Activated T-cell treated with anti-CD3 and anti-CD28 coated beads for 4 hours (primary cell): Measurements from ENCODE around the gene DNMT1.
"Not testable (repeated sequence)": the region's sequence is repeated elsewhere in the genome, so short reads cannot be mapped to it uniquely, and the experiment has no call there.

Source experiments
- DNase-seq: peaks from one replicate; pipeline ENCODE4 v3.0.0-alpha.2; 2020

The DNMT1 gene

DNA sequence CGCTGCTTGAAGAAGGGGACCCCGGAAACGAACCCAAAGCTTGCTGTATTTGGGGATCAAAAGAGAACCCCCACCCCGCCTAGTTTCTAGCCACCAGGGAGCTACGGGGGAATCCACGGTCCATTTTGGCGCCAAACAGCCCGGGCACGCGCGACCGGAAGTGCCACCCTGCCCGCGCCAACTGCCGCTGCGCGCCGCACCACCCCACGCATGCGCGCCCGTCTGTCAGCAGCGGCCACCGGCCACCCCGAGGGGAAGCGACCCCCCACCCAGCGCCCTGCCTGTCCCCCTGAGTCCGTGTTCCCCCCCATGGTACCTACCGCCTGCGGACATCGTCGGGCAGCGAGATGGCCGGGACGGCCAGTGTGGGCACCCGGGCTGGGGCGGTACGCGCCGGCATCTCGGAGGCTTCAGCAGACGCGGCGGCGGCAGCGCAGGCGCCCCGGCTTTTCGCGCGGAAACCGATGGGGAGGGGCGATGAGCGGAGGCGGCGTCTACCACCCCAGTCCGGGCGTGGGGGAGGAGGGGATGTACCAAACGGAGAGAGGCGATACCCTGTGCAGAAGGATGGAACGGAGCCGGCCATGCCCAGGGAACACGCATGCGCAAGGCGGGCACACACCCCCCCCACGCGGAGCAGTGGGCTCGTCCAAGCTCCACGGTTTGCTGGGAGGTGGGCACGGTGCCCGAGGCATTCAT lies at the start of gene DNMT1:
Gene DNMT1 (minus strand): TSS at position 454 of the 699 bp plus-strand sequence. CDS start 54 bp downstream, at position 400.
- peak; percentile 95 for DNase-seq

DNA sequence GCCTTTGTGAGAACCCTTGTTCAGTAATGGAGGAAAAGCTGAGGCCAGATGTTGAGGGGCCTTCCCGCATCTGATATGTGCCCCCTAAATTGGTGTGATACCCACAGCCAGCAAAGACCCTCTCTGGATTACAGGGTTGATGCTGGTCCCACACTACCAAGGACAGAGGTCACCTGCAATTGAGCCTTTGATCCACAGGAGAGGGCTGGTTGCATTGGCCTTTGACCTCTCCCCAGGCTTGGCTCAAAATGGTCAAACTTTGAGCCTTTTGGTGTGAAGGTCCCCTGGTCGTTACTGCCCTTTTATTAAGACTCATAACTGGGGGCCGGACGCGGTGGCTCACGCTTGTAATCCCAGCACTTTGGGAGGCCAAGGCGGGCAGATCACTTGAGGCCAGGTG lies 48.9 kb upstream of the DNMT1 start:
- no peak for DNase-seq

DNA sequence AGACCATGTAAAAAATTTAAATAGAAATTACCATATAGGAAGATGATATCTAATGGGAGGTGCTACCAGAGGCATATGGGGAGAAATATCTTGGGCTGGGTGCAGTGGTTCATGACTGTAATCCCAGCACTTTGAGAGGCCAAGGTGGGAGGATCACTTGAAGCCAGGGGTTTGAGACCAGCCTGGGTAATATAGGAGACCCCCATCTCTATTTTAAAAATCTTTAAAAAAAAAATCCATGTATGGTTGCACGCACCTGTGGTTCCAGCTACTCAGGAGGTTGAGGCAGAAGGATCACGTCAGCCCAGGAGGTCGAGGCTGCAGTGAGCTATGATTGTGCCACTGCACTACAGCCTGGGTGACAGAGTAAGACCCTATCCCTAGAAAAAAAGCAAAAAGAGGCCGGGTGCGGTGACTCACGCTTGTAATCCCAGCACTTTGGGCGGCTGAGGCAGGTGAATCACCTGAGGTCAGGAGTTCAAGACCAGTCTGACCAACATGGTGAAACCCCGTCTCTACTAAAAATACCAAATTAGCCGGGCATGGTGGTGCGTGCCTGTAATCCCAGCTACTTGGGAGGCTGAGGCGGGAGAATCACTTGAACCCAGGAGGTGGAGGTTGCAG lies 47.2 kb upstream of the DNMT1 start:
- not testable (repeated sequence) for DNase-seq

DNA sequence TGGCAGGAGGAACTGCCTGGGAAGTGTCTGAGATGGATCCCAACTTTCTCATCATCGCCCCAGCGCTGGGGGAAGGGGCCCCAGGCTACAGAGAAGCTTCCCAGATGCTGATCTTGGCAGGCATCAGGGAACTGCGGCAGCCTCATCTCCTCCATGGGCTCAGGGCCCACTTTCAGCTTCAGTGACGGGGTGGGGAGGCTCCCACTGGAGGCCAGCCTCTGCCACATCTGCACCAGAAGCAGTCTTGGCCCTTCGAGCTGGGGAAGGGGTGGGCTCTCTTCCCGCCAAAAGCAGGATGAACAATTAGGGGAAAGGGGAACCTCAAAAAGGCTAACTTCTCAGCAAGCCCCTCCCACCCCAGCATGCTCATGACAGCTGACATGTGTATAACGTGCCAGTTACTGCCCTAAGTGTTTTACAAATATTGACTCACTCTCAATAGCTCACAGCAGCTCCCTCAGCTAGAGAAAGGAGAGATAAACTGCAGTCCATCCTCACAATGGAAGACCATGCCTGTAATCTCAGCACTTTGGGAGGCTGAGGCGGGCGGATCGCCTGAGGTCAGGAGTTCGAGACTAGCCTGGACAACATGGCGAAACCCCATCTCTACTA lies 43.5 kb upstream of the DNMT1 start:
- no peak for DNase-seq

DNA sequence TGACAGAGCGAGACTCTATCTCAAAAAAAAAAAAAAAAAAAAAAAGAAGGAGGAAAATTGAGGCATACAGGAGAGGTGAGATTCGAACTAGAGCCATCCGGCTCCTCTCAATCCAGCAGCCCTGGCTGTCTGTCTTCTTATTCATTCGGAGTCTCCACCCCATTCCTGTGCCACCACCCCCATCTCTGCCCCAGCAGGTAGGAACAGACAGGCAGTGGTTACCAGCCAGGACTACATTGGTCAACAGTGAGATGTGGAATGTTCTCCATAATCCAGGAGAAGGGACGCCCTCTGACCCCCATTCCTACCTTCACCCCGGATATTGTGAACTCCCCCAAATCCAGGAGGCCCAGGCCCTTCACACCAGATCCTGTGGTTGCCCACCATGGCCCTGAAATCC lies 42.9 kb upstream of the DNMT1 start:
- DNase-seq, result no peak

DNA sequence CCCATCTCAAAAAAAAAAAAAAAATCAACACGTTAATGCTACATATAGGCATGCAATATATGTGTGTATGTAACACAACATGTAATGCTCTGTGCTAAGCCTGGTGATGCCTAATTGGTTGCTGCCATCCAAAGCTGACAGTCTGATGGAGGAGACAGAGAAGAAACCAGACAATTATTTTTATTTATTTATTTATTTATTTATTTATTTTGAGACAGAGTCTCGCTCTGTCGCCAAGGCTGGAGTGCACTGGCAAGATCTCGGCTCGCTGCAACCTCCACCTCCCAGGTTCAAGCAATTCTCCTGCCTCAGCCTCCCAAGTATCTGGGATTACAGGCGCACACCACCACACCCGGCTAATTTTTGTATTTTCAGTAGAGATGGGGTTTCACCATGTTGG lies 40.7 kb upstream of the DNMT1 start:
- DNase-seq, result not testable (repeated sequence)

DNA sequence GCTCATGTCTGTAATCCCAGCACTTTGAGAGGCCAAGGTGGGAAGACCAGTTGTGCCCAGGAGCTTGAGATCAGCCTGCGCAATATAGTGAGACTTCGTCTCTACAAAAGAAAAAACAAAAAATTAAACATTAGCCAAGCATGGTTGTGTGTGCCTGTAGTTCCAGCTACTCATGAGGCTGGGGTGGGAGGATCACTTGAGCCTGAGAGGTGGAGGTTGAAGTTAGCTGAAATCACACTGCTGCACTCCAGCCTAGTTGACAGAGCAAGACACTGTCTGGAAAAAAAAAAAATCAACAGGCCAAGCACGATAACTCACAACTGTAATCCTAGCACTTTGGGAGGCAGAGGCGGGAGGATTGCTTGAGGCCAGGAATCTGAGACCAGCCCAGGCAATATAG lies 40.2 kb upstream of the DNMT1 start:
- no peak for DNase-seq

DNA sequence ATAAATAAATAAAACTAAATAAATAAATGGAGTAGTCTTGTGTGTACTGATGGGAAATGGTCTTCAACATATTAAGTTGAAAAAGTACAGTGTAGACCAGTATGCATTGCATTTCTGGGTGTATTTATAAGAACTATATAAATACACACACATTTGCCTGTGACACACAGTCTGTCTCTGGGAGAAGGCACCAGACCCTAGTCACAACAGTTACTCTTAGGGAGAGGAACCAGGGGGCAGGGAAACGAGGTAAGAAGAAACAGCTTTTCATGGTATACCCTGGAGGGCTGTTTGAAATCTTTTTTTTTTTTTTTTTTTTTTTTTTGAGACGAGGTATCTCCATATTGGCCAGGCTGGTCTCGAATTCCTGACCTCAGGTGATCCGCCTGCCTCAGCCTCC lies 39.2 kb upstream of the DNMT1 start:
- no peak for DNase-seq

DNA sequence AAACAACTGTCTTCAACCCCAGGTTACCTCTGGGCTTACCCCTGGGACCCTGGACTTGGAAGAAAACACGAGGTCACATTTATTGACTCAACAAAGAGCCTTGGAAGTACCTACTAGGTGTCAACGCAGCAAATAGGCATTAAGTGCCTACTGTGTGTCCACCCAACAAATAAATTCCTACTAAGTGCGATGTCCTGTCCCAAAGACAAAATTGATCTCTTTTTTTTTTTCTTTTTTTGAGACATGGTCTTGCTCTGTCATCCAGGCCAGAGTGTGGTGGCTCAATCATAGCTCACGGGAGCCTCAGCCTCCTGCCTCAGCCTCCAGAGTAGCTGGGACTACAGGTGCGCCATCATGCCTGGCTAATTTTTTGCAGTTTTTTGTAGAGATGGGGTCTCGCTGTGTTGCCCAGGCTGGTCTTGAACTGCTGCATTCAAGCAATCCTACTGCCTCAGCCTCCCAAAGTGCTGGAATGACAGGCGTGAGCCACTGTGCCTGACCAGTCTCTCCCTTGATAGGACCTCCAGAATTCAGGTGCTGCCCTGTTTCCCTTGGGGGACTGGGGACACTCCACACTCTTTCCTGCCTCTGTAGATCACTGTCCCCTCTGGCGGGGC lies 37.0 kb upstream of the DNMT1 start:
- DNase-seq, result no peak

DNA sequence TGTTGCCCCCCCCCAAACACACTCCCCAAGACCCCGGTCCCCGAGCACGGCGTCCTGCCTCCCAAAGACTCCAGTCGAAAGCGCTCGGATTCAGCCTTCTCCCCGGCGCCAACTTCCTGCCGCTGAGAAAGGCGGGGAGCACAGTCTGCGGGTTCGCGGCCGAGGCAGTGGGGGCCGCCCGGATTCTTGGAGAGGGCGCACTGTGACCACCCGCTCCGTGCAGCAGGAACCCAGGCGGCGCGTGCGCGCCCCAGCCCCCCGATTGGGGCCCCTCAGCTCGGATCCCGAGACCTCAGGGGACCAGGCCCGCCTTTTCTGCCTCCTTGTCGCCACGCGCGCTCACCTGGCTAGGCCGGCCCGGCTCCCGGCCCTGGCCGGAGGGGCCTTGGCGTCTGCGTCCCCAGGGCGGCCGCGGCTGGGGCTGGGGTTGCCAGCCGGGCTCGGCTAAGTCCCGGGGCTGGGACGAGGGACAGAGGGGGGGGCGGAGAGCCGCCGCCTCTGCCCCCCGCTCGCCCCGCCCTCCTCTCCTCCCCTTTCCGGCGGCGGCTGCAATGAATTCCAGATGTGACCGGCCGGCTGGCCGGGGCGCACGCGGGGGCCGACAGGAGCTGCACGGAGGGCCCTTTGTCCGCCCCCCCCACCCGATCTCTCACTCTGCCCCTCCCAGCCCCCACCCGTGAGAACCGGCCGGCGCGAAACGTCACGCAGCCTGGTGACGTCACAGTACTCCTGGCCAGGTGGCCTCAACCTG lies 36.3 kb upstream of the DNMT1 start, which contains the start of gene S1PR2:
Gene S1PR2 (minus strand): TSS at position 471 of the 751 bp plus-strand sequence. CDS start 6,426 bp downstream, outside the sequence.
- DNase-seq, result peak; percentile 65

DNA sequence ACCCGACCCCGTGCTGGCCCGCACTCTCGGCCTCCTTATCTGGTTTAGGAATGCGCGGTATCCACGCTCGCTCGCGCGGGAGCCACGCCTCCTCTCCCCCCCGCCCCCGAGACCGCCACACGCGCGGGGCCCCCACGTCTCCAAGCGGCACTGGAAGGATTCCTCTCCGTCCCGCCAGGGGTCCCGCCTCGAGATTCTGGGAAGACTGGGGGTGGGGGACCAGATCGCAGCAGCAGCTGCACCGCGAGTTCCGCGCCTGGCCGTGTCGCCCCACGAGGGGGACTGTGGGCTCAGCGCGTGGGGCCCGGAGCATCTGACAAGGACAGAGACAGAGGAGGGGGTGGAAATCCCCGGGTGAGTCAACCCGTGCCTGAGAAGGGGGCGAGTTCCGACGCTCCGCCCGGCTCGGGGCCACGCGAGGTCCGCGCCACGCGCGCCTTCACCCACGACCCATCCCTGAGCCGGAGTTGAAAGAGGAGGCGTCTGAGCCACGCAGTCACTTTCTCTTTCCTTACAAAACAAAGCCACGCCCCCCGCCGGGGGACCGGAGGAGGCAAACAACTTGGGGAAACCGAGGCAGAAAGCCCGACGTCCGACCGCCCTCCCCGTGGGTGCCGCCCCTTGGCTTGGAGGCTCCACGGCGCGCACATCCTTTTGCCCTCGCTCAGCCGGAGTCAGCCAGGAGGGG lies 35.6 kb upstream of the DNMT1 start:
- DNase-seq, result peak; percentile 73

DNA sequence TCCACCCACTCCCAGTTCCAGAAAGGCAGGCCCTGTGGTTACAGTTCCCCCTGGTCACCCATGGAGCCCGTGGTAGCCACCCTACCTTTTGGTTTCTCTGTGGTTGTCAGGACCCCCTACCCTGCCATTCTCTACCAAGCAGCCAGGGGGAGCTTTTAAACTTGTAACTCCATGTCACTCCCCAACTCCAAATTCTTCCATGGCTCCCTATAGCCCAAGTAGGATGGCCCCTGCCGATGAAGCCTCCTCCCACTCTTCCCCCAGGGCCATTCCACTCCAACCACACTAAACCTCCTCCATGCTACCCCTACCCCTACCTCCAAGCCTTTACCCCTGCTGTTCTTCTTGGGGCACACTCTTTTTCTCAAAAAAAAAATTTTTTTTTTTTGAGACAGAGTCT lies 34.2 kb upstream of the DNMT1 start:
- peak; percentile 35 for DNase-seq

DNA sequence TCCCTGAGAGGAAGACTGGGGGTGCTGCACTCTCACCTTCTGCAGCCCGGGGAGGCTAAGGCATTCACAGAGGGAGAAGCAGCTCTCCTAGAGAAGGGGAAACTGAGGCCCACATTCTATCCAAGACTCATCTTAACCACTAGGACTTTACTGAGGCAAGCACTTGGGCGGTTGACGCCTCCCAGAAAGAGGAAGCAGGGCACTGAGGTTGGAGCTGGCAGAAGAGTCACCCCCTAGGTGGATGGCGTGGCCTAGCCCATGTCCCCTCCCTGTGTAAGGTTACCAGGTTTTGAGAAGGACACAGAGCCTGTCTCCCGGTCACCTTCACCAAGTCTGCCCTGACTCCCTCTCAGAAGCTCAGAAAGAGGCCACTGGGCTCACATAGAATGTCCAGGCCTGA lies 33.6 kb upstream of the DNMT1 start:
- DNase-seq, result no peak

DNA sequence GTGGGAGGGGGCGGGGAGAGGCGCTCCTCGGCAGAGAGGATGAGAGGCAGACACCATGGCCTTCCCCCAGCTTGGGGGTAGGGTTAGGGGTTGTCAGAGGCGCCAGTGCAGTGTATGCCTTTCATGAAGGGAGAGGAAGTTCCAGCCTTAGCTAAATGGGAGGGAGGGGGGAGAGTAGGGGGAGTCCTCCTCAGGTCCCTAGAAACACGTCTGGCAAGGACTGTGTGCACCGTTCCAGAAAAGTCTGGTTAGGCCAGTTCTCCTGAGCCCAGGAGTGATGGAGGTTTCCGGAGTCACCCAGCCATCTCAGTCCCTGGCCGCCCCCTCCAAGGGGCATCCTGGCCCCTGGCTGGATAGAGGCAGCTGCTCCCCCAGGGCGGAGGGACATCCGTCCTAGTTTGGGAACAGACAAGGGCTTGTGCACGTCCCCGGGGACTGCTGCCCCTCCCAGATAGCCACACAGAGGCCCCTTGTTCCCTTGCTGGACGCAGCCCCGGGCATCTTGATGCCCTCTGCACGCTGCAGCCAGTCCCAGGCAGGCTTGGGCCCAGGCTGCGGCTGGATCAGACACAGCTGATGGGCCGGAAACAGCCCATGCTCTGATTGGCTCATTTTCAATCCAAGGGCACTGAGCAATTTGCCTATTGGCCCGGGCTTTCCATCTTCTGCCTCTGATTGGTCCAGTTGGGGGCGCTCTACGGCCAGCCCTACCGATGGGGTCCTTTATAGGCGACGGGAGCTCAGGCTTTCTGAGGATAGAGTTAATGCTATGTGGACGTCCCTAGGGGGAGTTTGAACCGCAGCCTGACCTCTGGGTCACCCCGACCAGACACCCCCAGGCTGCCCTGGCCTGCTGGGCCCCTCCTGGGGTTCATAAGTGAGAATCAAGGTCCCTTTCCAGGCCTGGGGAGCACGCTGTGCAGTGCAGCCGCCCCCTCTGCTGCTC lies 32.5 kb upstream of the DNMT1 start:
- DNase-seq, result no peak

DNA sequence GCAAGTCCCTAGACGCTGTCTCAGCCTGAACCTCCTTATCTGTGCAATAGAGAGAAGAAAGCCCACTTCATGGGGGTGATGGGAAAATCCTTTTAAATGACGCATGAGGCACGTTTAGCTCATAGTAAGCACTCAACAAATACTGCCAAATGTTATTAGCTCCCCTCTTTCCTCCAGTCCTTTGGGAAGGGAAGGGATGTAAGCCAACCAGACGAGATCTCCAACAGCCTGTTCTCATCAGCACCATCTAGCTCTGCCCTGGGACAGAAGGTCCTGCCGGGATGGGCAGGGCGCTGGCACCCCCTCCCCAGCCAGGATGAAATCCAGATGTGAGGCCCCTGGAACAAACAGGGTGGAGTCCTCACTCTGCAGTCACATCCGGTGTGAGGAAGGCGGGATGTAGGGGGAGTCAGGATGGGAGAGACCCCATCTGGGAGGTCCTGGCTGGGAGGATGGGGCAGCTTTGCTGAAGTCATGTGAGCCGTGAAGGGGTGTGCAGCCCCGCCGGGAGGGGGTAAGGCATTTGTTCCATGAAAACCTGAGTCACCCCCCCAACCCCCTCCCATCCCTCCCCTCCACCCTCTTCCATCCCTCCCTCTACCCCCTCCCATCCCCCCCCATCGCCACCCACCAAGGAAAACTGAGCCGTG lies 31.7 kb upstream of the DNMT1 start:
- no peak for DNase-seq

DNA sequence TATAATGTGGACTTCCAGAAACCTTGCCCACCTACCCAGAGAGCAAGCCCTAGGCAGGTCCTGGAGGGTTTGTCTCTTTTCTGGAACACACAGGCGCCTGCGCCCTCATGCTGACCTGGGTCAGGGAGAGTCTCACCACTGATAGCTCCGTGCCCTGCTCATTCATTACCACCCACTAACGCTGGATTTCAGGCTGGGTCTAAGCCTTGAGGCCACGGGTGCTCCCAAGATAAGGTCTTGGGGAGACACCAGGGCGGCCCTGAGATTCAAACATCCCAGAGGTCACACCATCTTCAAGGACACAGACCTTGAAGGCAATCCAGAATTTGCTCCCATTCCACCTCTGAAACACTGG lies 31.2 kb upstream of the DNMT1 start:
- no peak for DNase-seq

DNA sequence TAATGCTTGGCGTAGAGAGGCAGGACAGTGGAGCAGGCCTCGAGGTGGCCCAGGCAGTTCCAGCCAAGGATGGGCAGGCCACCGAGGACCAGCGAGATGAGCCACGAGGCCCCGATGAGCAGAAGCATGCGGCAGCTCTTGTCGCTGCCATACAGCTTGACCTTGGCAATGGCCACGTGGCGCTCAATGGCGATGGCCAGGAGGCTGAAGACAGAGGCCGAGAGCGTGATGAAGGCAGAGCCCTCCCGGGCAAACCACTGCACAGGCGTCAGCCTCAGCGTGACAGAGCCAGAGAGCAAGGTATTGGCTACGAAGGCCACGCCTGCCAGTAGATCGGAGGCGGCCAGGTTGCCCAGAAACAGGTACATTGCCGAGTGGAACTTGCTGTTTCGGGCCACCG lies 29.6 kb upstream of the DNMT1 start:
- DNase-seq, result no peak

DNA sequence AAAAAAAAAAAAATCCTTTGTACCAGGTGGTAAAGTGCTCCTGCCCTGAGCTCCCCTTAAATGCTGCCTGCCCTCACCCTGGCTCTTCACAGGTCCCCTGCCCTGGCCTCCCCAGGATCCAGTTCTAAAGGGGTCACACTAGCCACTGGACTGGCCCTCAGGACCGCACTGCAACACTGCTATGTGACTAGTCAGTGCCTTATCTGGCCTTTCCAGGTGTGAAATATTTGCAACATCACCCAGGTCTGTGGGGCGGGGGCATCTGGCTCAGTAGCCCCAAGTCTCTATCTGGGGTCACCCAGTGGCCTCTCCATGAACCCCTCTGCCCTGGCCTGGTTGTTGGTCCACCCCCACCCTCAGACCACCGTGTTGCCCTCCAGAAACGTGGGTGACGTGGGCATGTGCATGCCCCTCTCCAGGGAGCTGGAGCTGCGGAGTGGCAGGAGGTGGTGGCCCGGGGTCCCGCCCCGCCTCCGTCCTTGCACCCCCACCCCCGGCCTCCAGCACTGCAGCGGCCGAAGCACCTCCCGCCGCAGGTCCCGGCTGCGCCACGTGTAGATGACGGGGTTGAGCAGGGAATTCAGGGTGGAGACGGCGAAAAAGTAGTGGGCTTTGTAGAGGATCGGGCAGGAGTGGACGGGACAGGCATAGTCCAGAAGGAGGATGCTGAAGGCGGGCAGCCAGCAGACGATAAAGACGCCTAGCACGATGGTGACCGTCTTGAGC lies 28.9 kb upstream of the DNMT1 start:
- no peak for DNase-seq

DNA sequence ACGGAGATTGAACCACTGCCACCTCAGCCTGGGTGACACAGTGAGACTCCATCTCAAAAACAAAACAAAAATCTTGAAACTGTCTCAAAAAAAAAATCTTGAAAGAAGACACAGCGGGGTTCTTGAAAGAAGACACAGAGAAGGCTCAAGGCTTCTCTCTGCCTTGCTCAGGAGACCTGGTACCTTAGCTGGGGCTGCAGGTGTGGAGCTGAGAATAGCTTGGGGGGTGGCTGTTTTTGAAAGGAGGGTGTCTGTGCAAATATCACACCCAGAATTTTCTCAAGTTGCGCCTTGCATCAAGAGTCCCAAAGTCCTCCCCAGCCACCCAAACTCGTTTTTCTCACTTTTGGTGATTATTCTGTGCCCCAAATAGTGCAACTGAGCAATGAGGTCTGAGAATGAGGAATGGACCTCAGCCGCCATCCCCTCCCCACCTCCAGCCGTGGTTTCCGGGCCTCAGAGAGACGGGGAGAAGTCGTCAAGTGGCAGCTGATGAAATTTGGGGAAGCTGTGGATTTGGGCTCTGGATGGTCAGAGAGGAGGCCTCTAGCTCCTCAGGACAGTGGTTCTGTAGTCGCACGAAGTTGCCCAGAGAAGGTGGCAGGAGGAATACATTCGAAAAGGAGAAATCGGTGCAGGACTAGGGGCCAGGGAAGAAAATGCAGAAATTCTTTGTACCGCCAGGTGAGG lies 27.6 kb upstream of the DNMT1 start:
- DNase-seq, result no peak
